PC-9 (cell line): ENCODE data around the gene PLIN1. TPM values are rescaled to one million over a fixed set of nuclear protein-coding genes. Genes with fewer than 3 reads are reported as not detected.

Experiments
- BruUV-seq: library from RNA; stranded (reverse); fragments of 400-500 nt; replicated peaks from 2 replicates; lab custom pipeline; 2021; lab: Mats Ljungman, UMichigan
- CTCF ChIA-PET: fragments of 300-600 bp; sonication (Branson Sonifier 250); formaldehyde crosslinking; loops from one replicate; lab custom pipeline; 2022; ENCODE audit warnings: antibody characterized with exemption; lab: Charles Lee
- POLR2A ChIA-PET: fragments of 300-600 bp; sonication (Branson Sonifier 250); formaldehyde crosslinking; loops from one replicate; lab custom pipeline; 2022; ENCODE audit warnings: antibody characterized with exemption; ENCODE audit not compliant: unreplicated experiment; lab: Charles Lee
- DNase-seq, 2 experiments: peaks; one replicate each; pipeline versions ENCODE4 v3.0.0 to v3.0.0-alpha.2; 2015 to 2022; ENCODE audit warnings: mixed read lengths in 1 of 2
- H2AFZ ChIP-seq: fragments of 200-600 bp; sonication (generic); 2 replicates; pipeline ENCODE4 v1.8.1; 2017; ENCODE audit warnings: antibody characterized with exemption
- H3F3A ChIP-seq: fragments of 200-600 bp; sonication (generic); 2 replicates; pipeline ENCODE4 v1.8.1; 2017; ENCODE audit warnings: antibody characterized with exemption, mild to moderate bottlenecking, low read depth; ENCODE audit not compliant: insufficient read depth
- H3K27ac ChIP-seq: fragments of 200-600 bp; sonication (generic); 2 replicates; pipeline ENCODE4 v1.6.1; 2016; ENCODE audit warnings: mixed run types
- H3K27me3 ChIP-seq: fragments of 200-600 bp; sonication (generic); 2 replicates; pipeline ENCODE4 v1.6.1; 2016; ENCODE audit warnings: low read depth, mixed run types; ENCODE audit not compliant: insufficient read depth
- H3K36me3 ChIP-seq: fragments of 200-600 bp; sonication (generic); 2 replicates; pipeline ENCODE4 v1.6.1; 2016; ENCODE audit warnings: low read depth, mixed run types
- H3K4me1 ChIP-seq: fragments of 200-600 bp; sonication (generic); replicated peaks from 2 replicates; pipeline ENCODE4 v1.6.1; 2016; ENCODE audit warnings: mixed run types; ENCODE audit not compliant: insufficient read depth
- H3K4me2 ChIP-seq: fragments of 200-600 bp; sonication (generic); 2 replicates; pipeline ENCODE4 v1.6.1; 2017; ENCODE audit warnings: mixed run types
- H3K4me3 ChIP-seq: fragments of 200-600 bp; sonication (generic); 2 replicates; pipeline ENCODE4 v1.6.1; 2016; ENCODE audit warnings: mixed run types
- H3K79me2 ChIP-seq: fragments of 200-600 bp; sonication (generic); 2 replicates; pipeline ENCODE4 v1.6.1; 2017; ENCODE audit warnings: low read depth, mixed run types
- H3K9me2 ChIP-seq: fragments of 200-600 bp; sonication (generic); 2 replicates; pipeline ENCODE4 v1.8.1; 2017; ENCODE audit warnings: mild to moderate bottlenecking; ENCODE audit not compliant: insufficient read depth
- H3K9me3 ChIP-seq: fragments of 200-600 bp; sonication (generic); 2 replicates; pipeline ENCODE4 v1.8.1; 2016; ENCODE audit warnings: low read depth; ENCODE audit not compliant: insufficient read depth
- H4K20me1 ChIP-seq: fragments of 200-600 bp; sonication (generic); 2 replicates; pipeline ENCODE4 v1.8.1; 2017; ENCODE audit not compliant: insufficient read depth
- CTCF ChIP-seq: fragments of 200-600 bp; sonication (generic); conservative IDR thresholded peaks from 2 replicates; pipeline ENCODE4 v1.6.1; 2017; ENCODE audit warnings: mixed run types, antibody characterized with exemption, mild to moderate bottlenecking, moderate library complexity
- EZH2 ChIP-seq: fragments of 200-600 bp; sonication (generic); IDR thresholded peaks from 2 replicates; pipeline ENCODE4 v1.8.0; 2017; ENCODE audit warnings: antibody characterized with exemption, low read depth
- intact Hi-C: fragments of 100-400 bp; cut with micrococcal nuclease; formaldehyde crosslinking; loops from one replicate; pipeline ENCODE4 v1.10.0; 2022; ENCODE audit not compliant: unreplicated experiment
- total RNA-seq: library from RNA; stranded (reverse); gene quantifications from 2 replicates; pipeline ENCODE4 v1.2.3, GENCODE V29; 2021

The PLIN1 gene
- total RNA-seq, 1 experiment from 2014 or later, result 1.0 TPM

- DNase-seq, result no peak
- Histone ChIP-seq H3K9me2 (no peaks in the 10 kb centered on the region), H3K79me2 (no peaks in the 10 kb centered on the region), H3K4me3 (no peak overlapping the region), H4K20me1 (no peaks in the 10 kb centered on the region), H3F3A (no peaks in the 10 kb centered on the region), H3K9me3 (no peaks in the 10 kb centered on the region), H3K27me3 (no peaks in the 10 kb centered on the region), H3K4me1 (no peaks in the 10 kb centered on the region), H3K27ac (no peak overlapping the region), H2AFZ (no peak overlapping the region), H3K4me2 (no peak overlapping the region), H3K36me3 (peaks cover 21% of the 10 kb centered on the region)
- ChIA-PET CTCF (interaction anchor here (0.6 kb wide), 1 partner anchor 1944 kb away, joined by 3 read pairs; no protein-coding TSS in a partner anchor), POLR2A (no interaction called here)
- BruUV-seq, result no TSS peak
- TF ChIP-seq EZH2 (no peak), CTCF (no peak)
- intact Hi-C loops, result no loop called here
Observed at GRCh38 chr15:89633585-89633984, 45.6 kb downstream of the PLIN1 start.

DNA sequence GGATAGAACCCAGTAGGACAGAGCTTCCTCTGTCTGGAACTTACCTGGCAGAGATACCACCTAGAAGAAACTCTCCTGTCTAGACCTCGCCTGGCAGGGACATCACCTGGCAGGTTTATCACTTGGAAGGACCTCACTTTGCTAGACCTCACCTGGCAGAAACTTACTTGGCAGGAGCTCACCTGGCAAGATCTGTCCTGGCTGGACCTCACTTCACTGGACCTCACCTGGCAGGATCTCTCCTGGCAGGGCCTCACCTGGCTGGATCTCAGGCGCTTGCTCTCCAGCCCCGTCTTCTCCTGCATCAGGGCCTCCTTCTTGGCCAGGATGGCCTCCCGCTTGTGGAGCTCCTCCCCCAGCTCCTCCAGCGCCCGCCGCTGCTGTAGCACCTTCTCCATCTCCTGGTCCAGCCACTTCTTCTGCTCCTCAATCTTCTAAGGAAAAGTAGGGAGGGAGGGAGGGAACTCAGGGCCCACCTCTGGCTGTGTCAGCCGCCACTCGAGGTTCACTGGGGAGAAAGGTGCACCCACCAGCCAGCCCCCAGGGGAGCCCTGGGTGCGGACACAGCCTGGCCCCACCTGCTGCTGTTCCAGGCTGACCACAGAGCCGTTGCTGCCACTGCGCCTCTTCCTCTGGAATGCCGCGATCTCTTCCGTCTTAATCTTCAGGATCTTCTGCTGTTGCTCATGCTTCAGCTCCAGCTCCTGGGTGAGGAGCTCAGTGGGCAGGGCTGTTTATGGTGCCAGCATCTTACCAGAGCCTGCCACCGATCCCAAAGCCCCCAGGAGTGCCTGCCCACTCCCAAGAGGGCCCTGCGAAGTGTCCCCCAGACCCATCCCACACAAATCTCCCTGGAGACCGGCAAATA lies 46.4 kb downstream of the PLIN1 start:
- Histone ChIP-seq H3F3A (no peaks in the 10 kb centered on the region), H3K36me3 (peaks cover 24% of the 10 kb centered on the region), H3K27ac (no peak overlapping the region), H3K4me1 (no peaks in the 10 kb centered on the region), H3K9me3 (no peaks in the 10 kb centered on the region), H4K20me1 (no peaks in the 10 kb centered on the region), H2AFZ (no peak overlapping the region), H3K9me2 (no peaks in the 10 kb centered on the region), H3K27me3 (no peaks in the 10 kb centered on the region), H3K79me2 (no peaks in the 10 kb centered on the region), H3K4me2 (no peak overlapping the region), H3K4me3 (no peak overlapping the region)
- BruUV-seq, result TSS peak; percentile 5
- intact Hi-C loops, result no loop called here
- ChIA-PET CTCF (interaction anchor here (0.6 kb wide), 1 partner anchor 1943 kb away, joined by 3 read pairs; no protein-coding TSS in a partner anchor), POLR2A (no interaction called here)
- no peak for TF ChIP-seq EZH2
- no peak for TF ChIP-seq CTCF
- no peak for DNase-seq

DNA sequence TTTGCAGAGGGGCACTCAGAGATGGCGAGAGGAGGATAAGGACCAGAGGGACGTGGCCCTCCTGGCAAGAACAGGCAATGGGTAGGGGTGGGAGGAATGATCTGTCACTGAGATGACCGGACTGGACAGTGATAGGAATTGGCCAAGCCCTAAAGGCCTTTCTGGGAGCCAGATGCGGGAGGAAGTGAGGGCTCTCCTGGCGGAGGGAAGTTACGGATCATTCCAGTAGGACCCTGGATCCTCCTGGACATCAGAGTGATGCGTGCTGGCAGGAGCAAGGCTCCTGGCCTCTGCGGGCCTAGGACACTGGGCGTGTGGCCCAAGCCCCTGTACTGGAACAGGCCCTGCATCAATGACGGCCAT lies 47.3 kb downstream of the PLIN1 start:
- CTCF ChIA-PET, result no interaction called here
- Histone ChIP-seq H3K79me2 (no peaks in the 10 kb centered on the region), H3F3A (0 out of 2 replicates have a peak, but pooled peaks cover 5% of the 10 kb centered on the region), H3K27ac (no peak overlapping the region), H3K9me2 (no peaks in the 10 kb centered on the region), H3K36me3 (peaks cover 32% of the 10 kb centered on the region), H3K4me1 (no peaks in the 10 kb centered on the region), H4K20me1 (no peaks in the 10 kb centered on the region), H3K27me3 (no peaks in the 10 kb centered on the region), H3K4me2 (no peak overlapping the region), H3K4me3 (no peak overlapping the region), H2AFZ (no peak overlapping the region), H3K9me3 (no peaks in the 10 kb centered on the region)
- intact Hi-C loops, result no loop called here
- TF ChIP-seq EZH2, result no peak
- no peak for TF ChIP-seq CTCF
- POLR2A ChIA-PET, result no interaction called here
- BruUV-seq, result no TSS peak
- no peak for DNase-seq
